ENCODE results near the gene ALDH4A1.

Gene ALDH4A1

GRCh38 chr1:18919197-18919905 is 17.0 kb upstream of the ALDH4A1 start:
- no peaks in the 10 kb centered on the region; the same call in none of the 2 replicates for H3K79me2 ChIP-seq (ENCODE audit: low read length)
- H3K4me2 ChIP-seq (ENCODE audit: low read depth, low read length): no peak overlapping the region
- H3K27me3 ChIP-seq (replicated peaks; ENCODE audit: insufficient read depth, low read length): no peaks in the 10 kb centered on the region
- no peak overlapping the region for H3K27ac ChIP-seq (ENCODE audit: low read length)
- H3K9ac ChIP-seq (ENCODE audit: low read length): no peak overlapping the region
- H3K4me3 ChIP-seq (ENCODE audit: low read length): no peak overlapping the region
- H3F3A ChIP-seq (ENCODE audit: insufficient read depth, low read length): no peaks in the 10 kb centered on the region
- H3K9me3 ChIP-seq (replicated peaks; ENCODE audit: insufficient read depth, low read length): no peaks in the 10 kb centered on the region
- no peak overlapping the region for H2AFZ ChIP-seq (ENCODE audit: low read length)
- TF ChIP-seq CTCF (IDR thresholded peaks at IDR 0.05; ENCODE audit: low read length) (no peak), EZH2 (optimal IDR thresholded peaks at IDR 0.05; ENCODE audit: low read depth, low read length) (no peak), EZH2phosphoT487 (IDR thresholded peaks at IDR 0.05; ENCODE audit: low read length) (no peak)
- no peaks in the 10 kb centered on the region for H3K36me3 ChIP-seq (replicated peaks; ENCODE audit: insufficient read depth, low read length)
- H3K9me2 ChIP-seq (replicated peaks; ENCODE audit: insufficient read depth, low read length): no peaks in the 10 kb centered on the region
- H3K4me1 ChIP-seq (ENCODE audit: low read length): no peaks in the 10 kb centered on the region
- H4K20me1 ChIP-seq (ENCODE audit: insufficient read depth, low read length): no peaks in the 10 kb centered on the region
- DNase-seq: no peak

GRCh38 chr1:18918417-18918816 is 16.1 kb upstream of the ALDH4A1 start:
- Histone ChIP-seq H3K36me3 (replicated peaks; ENCODE audit: insufficient read depth, low read length) (no peaks in the 10 kb centered on the region), H3K9ac (ENCODE audit: low read length) (no peak overlapping the region), H3K4me3 (ENCODE audit: low read length) (no peak overlapping the region), H3K9me2 (replicated peaks; ENCODE audit: insufficient read depth, low read length) (no peaks in the 10 kb centered on the region), H2AFZ (ENCODE audit: low read length) (no peak overlapping the region), H3K79me2 (ENCODE audit: low read length) (no peaks in the 10 kb centered on the region; the same call in 1 of the 2 replicates), H3K9me3 (replicated peaks; ENCODE audit: insufficient read depth, low read length) (no peaks in the 10 kb centered on the region), H3F3A (ENCODE audit: insufficient read depth, low read length) (no peaks in the 10 kb centered on the region), H3K4me1 (ENCODE audit: low read length) (no peaks in the 10 kb centered on the region), H3K27me3 (replicated peaks; ENCODE audit: insufficient read depth, low read length) (no peaks in the 10 kb centered on the region), H3K27ac (ENCODE audit: low read length) (no peak overlapping the region), H3K4me2 (ENCODE audit: low read depth, low read length) (no peak overlapping the region), H4K20me1 (ENCODE audit: insufficient read depth, low read length) (no peaks in the 10 kb centered on the region)
- TF ChIP-seq CTCF (IDR thresholded peaks at IDR 0.05; ENCODE audit: low read length): no peak
- no peak for TF ChIP-seq EZH2phosphoT487 (IDR thresholded peaks at IDR 0.05; ENCODE audit: low read length)
- TF ChIP-seq EZH2 (optimal IDR thresholded peaks at IDR 0.05; ENCODE audit: low read depth, low read length): no peak
- no peak for DNase-seq

- H3K9me3 ChIP-seq (replicated peaks; ENCODE audit: insufficient read depth, low read length): no peaks in the 10 kb centered on the region
- no peaks in the 10 kb centered on the region for H3K79me2 ChIP-seq (ENCODE audit: low read length)
- no peak for DNase-seq
- H3K4me2 ChIP-seq (ENCODE audit: low read depth, low read length): no peak overlapping the region
- H3K4me3 ChIP-seq (ENCODE audit: low read length): no peak overlapping the region
- H3K9ac ChIP-seq (ENCODE audit: low read length): no peak overlapping the region
- no peak overlapping the region for H3K27ac ChIP-seq (ENCODE audit: low read length)
- no peak for TF ChIP-seq EZH2phosphoT487 (IDR thresholded peaks at IDR 0.05; ENCODE audit: low read length)
- TF ChIP-seq CTCF (IDR thresholded peaks at IDR 0.05; ENCODE audit: low read length): no peak
- no peak for TF ChIP-seq EZH2 (optimal IDR thresholded peaks at IDR 0.05; ENCODE audit: low read depth, low read length)
- no peak overlapping the region for H2AFZ ChIP-seq (ENCODE audit: low read length)
- no peaks in the 10 kb centered on the region for H4K20me1 ChIP-seq (ENCODE audit: insufficient read depth, low read length)
- no peaks in the 10 kb centered on the region for H3K9me2 ChIP-seq (replicated peaks; ENCODE audit: insufficient read depth, low read length)
- H3K36me3 ChIP-seq (replicated peaks; ENCODE audit: insufficient read depth, low read length): no peaks in the 10 kb centered on the region
- H3K27me3 ChIP-seq (replicated peaks; ENCODE audit: insufficient read depth, low read length): no peaks in the 10 kb centered on the region
- H3K4me1 ChIP-seq (ENCODE audit: low read length): no peaks in the 10 kb centered on the region
- H3F3A ChIP-seq (ENCODE audit: insufficient read depth, low read length): no peaks in the 10 kb centered on the region
These were observed 14.9 kb upstream of the ALDH4A1 start for GRCh38 chr1:18917071-18917799.
